ENCODE measurements around the gene EARS2.
A peak's percentile ranks its signal among the peaks of the same experiment; 100 is the strongest.

EARS2 gene

DNA sequence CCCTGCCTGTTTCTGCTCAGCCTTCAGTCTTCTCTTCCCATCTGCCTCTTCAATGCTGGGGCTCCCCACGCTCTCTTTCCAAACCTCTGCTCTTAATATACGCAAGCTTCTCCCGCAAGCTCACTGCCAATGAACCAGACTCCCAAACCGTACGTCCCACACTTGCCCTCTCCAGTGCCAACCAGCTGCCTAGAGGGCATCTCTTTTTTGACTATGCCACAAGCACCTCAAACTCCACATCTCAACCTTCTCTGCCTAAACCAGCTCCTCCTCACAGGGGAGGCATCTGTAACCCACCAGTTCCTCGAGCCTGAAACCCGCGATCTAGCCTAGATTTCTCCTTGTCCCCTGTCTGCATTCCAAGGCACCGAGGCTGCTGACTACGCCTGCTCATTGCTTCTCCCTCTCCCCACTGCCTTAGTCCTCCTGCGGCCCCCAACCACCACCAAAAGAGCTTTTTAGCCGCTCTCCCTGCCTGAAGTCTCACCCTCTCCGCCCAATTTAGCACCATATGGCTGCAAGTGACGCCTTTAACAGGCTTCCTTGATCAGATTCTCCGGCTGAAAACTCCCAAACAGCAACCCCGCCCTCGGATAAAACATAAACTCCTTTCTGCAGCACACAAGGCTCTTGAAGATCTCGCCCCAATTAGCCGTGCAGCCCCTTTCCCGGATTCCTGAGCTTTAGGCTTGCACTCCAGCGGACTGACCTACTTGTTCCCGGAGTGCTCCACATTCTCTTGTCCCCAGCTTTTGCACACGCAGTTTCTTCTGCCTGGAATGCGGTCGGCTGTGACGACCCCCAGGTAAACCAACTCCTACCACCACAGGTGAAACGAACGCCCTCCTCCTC lies 48.3 kb downstream of the EARS2 start:
- Histone ChIP-seq H3K4me3 (ENCODE audit: insufficient read depth, low read depth, low read length) (peak overlapping the region; percentile 77), H3K27ac (ENCODE audit: insufficient read depth, low read depth, low read length, poor library complexity, severe bottlenecking) (peak overlapping the region; percentile 73)
- WGBS, 2 experiments = 17 to 19% methylated on average over 28 of the region's 28 CpGs

GRCh38 chr16:23506606-23506994 lies 50.5 kb downstream of the EARS2 start:
- Histone ChIP-seq H3K27me3 (ENCODE audit: control insufficient read depth, insufficient read depth, low read length, poor library complexity, severe bottlenecking) (no peaks in the 10 kb centered on the region), H3K4me1 (ENCODE audit: control insufficient read depth, insufficient read depth, low read length) (peaks cover 44% of the 10 kb centered on the region), H3K4me3 (ENCODE audit: insufficient read depth, low read depth, low read length) (no peak overlapping the region), H3K27ac (ENCODE audit: insufficient read depth, low read depth, low read length, poor library complexity, severe bottlenecking) (no peak overlapping the region), H3K9me3 (ENCODE audit: control insufficient read depth, low read length) (no peaks in the 10 kb centered on the region), H3K36me3 (ENCODE audit: control insufficient read depth, insufficient read depth, low read length) (no peaks in the 10 kb centered on the region)
- 94 to 95% methylated on average over 8 of the region's 8 CpGs for WGBS, 2 experiments

More for the DNA sequence above, 48.3 kb downstream of the EARS2 start:
- no peaks in the 10 kb centered on the region for H3K36me3 ChIP-seq (ENCODE audit: control insufficient read depth, insufficient read depth, low read length)
- H3K27me3 ChIP-seq (ENCODE audit: control insufficient read depth, insufficient read depth, low read length, poor library complexity, severe bottlenecking) = no peaks in the 10 kb centered on the region
- peaks cover 35% of the 10 kb centered on the region for H3K4me1 ChIP-seq (ENCODE audit: control insufficient read depth, insufficient read depth, low read length)
- no peaks in the 10 kb centered on the region for H3K9me3 ChIP-seq (ENCODE audit: control insufficient read depth, low read length)

GRCh38 chr16:23505671-23506605 lies 51.2 kb downstream of the EARS2 start:
- Histone ChIP-seq H3K27me3 (ENCODE audit: control insufficient read depth, insufficient read depth, low read length, poor library complexity, severe bottlenecking) (no peaks in the 10 kb centered on the region), H3K9me3 (ENCODE audit: control insufficient read depth, low read length) (no peaks in the 10 kb centered on the region), H3K4me1 (ENCODE audit: control insufficient read depth, insufficient read depth, low read length) (peaks cover 44% of the 10 kb centered on the region), H3K36me3 (ENCODE audit: control insufficient read depth, insufficient read depth, low read length) (no peaks in the 10 kb centered on the region), H3K27ac (ENCODE audit: insufficient read depth, low read depth, low read length, poor library complexity, severe bottlenecking) (no peak overlapping the region), H3K4me3 (ENCODE audit: insufficient read depth, low read depth, low read length) (no peak overlapping the region)
- 93% methylated on average over 6 of the region's 7 CpGs for WGBS, 2 experiments

DNA sequence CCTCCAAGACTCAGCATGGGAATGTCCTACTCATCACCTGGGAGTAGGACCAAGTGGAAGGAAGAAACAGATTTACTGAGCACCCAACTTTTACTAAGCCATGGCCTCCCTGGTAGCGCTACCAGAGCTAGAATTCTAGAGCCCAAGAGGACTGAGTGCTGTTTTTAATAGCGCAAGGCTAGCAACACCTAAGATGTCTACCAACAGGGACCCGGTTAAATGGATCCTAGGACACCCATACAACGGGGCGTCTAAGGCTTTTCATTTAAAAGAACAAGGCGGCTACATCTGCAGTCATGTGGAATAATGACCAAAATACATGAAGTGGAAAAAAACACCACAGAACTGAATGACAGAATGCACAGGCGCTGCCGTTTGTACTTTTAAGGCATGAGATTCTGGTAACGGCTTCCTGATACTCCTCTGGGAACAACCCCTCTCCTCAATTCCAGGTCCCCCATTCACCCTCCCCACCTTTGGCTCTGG lies 51.9 kb downstream of the EARS2 start:
- 88 to 89% methylated on average over 9 of the region's 9 CpGs for whole genome bisulfite sequencing, 2 experiments
- H3K27ac ChIP-seq (ENCODE audit: insufficient read depth, low read depth, low read length, poor library complexity, severe bottlenecking) = peak overlapping the region; percentile 28
- H3K27me3 ChIP-seq (ENCODE audit: control insufficient read depth, insufficient read depth, low read length, poor library complexity, severe bottlenecking) = no peaks in the 10 kb centered on the region
- H3K4me3 ChIP-seq (ENCODE audit: insufficient read depth, low read depth, low read length) = no peak overlapping the region
- no peaks in the 10 kb centered on the region for H3K9me3 ChIP-seq (ENCODE audit: control insufficient read depth, low read length)
- peaks cover 44% of the 10 kb centered on the region for H3K4me1 ChIP-seq (ENCODE audit: control insufficient read depth, insufficient read depth, low read length)
- H3K36me3 ChIP-seq (ENCODE audit: control insufficient read depth, insufficient read depth, low read length) = no peaks in the 10 kb centered on the region

DNA sequence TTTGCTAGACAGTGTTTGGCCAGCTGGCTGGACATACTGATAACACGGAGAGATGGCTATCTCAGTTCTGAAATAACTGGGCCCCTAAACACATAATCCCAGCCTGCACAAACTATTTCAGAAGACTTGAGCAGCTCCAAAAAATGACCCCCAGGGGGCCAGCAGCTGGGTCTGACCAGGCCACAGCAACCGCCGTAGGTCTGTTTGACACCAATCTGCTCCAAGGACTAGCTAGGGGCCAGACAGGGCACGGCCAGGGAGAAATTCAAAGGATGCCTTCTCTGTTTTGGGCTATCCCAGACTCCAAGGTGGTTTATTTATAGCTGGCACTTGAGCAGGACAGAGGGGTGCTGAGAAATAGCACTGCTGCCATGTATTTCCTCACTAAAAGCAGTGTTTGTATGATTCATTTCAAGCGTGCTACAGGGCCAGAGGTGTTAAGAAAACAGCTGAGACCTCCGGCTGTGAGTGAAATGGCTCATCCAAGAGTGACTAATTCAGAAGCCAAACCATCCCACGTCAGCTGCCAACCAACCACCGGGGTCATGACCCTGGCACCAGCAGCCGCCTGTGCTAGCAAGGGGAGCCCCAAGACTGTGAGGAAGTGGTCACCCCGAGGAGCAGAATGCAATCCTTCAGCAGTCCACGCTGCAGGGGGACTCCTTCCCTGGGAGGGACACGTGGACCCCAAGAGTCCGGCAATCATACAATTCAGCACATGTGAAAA lies 52.5 kb downstream of the EARS2 start:
- no peak overlapping the region for H3K4me3 ChIP-seq (ENCODE audit: insufficient read depth, low read depth, low read length)
- H3K36me3 ChIP-seq (ENCODE audit: control insufficient read depth, insufficient read depth, low read length) = no peaks in the 10 kb centered on the region
- H3K4me1 ChIP-seq (ENCODE audit: control insufficient read depth, insufficient read depth, low read length) = peaks cover 44% of the 10 kb centered on the region
- peak overlapping the region; percentile 47 for H3K27ac ChIP-seq (ENCODE audit: insufficient read depth, low read depth, low read length, poor library complexity, severe bottlenecking)
- H3K9me3 ChIP-seq (ENCODE audit: control insufficient read depth, low read length) = no peaks in the 10 kb centered on the region
- no peaks in the 10 kb centered on the region for H3K27me3 ChIP-seq (ENCODE audit: control insufficient read depth, insufficient read depth, low read length, poor library complexity, severe bottlenecking)
- WGBS, 2 experiments = 55 to 63% methylated on average over 13 of the region's 13 CpGs

GRCh38 chr16:23504076-23504452 lies 53.1 kb downstream of the EARS2 start:
- 95 to 96% methylated on average over 5 of the region's 5 CpGs for WGBS, 2 experiments
- Histone ChIP-seq H3K36me3 (ENCODE audit: control insufficient read depth, insufficient read depth, low read length) (no peaks in the 10 kb centered on the region), H3K4me1 (ENCODE audit: control insufficient read depth, insufficient read depth, low read length) (peaks cover 44% of the 10 kb centered on the region), H3K4me3 (ENCODE audit: insufficient read depth, low read depth, low read length) (no peak overlapping the region), H3K27me3 (ENCODE audit: control insufficient read depth, insufficient read depth, low read length, poor library complexity, severe bottlenecking) (no peaks in the 10 kb centered on the region), H3K9me3 (ENCODE audit: control insufficient read depth, low read length) (no peaks in the 10 kb centered on the region), H3K27ac (ENCODE audit: insufficient read depth, low read depth, low read length, poor library complexity, severe bottlenecking) (peak overlapping the region; percentile 47)

DNA sequence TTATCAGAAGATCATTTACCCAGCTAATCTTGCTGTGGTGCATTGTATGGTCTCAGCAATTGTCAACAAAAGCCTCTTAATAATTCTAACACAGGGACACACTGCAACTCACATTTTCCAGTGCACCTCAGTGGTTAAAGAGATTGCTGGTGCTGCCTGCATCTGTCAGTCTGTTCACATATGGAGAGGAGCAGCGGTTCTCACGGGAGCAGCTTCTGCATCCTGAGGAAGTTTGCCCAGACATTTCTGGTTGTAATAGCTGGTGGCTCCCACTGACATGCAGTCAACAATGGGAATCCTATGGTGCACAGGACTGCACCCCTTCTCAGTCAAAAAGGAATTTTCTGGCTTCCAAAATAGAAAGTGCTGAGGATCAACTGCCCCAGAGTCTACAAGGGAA lies 54.7 kb downstream of the EARS2 start:
- Histone ChIP-seq H3K4me1 (ENCODE audit: control insufficient read depth, insufficient read depth, low read length) (peaks cover 37% of the 10 kb centered on the region), H3K27me3 (ENCODE audit: control insufficient read depth, insufficient read depth, low read length, poor library complexity, severe bottlenecking) (no peaks in the 10 kb centered on the region), H3K27ac (ENCODE audit: insufficient read depth, low read depth, low read length, poor library complexity, severe bottlenecking) (no peak overlapping the region), H3K9me3 (ENCODE audit: control insufficient read depth, low read length) (no peaks in the 10 kb centered on the region), H3K36me3 (ENCODE audit: control insufficient read depth, insufficient read depth, low read length) (no peaks in the 10 kb centered on the region), H3K4me3 (ENCODE audit: insufficient read depth, low read depth, low read length) (no peak overlapping the region)
- WGBS, 2 experiments = 87% methylated on average over 2 of the region's 2 CpGs

GRCh38 chr16:23501291-23501690 lies 55.9 kb downstream of the EARS2 start:
- no peaks in the 10 kb centered on the region for H3K27me3 ChIP-seq (ENCODE audit: control insufficient read depth, insufficient read depth, low read length, poor library complexity, severe bottlenecking)
- no peaks in the 10 kb centered on the region for H3K36me3 ChIP-seq (ENCODE audit: control insufficient read depth, insufficient read depth, low read length)
- WGBS, 2 experiments = 91 to 95% methylated on average over 5 of the region's 5 CpGs
- no peaks in the 10 kb centered on the region for H3K9me3 ChIP-seq (ENCODE audit: control insufficient read depth, low read length)
- H3K4me3 ChIP-seq (ENCODE audit: insufficient read depth, low read depth, low read length) = no peak overlapping the region
- H3K4me1 ChIP-seq (ENCODE audit: control insufficient read depth, insufficient read depth, low read length) = peaks cover 31% of the 10 kb centered on the region
- no peak overlapping the region for H3K27ac ChIP-seq (ENCODE audit: insufficient read depth, low read depth, low read length, poor library complexity, severe bottlenecking)

DNA sequence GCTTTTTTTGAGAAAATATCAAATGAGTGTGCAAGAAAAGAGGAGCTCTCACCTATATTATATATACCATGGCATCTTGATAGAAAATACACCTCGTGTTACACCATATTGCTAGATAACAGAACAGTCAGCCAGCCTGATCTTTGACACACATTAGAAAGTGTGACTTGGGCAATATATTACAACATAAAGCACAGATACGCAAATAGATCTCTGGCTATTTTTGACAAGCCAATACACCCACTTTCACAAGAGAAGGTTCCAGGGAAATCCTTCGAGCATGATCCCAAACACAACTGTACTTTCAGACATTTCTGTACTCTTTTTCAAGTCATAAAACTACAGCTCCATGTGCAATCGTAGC lies 56.3 kb downstream of the EARS2 start:
- WGBS, 2 experiments = 65 to 73% methylated on average over 4 of the region's 4 CpGs
- Histone ChIP-seq H3K9me3 (ENCODE audit: control insufficient read depth, low read length) (no peaks in the 10 kb centered on the region), H3K36me3 (ENCODE audit: control insufficient read depth, insufficient read depth, low read length) (peaks cover under 1% of the 10 kb centered on the region), H3K4me3 (ENCODE audit: insufficient read depth, low read depth, low read length) (no peak overlapping the region), H3K27ac (ENCODE audit: insufficient read depth, low read depth, low read length, poor library complexity, severe bottlenecking) (no peak overlapping the region), H3K27me3 (ENCODE audit: control insufficient read depth, insufficient read depth, low read length, poor library complexity, severe bottlenecking) (no peaks in the 10 kb centered on the region), H3K4me1 (ENCODE audit: control insufficient read depth, insufficient read depth, low read length) (peaks cover 27% of the 10 kb centered on the region)

All from ectodermal cell (in vitro differentiated cells).